Psoas muscle (tissue), 8 donors: ENCODE data around the gene ADM. TPM values are rescaled to one million over a fixed set of nuclear protein-coding genes. Genes with fewer than 3 reads are reported as not detected.

Experiments used
- ATAC-seq, 4 donors: fragments of 200-7000 bp; cut with Tn5 transposase; one replicate each; pipeline ENCODE4 v1.9.1; 2020; ENCODE audit warnings: moderate library complexity in 3 of 4, mild to moderate bottlenecking in 2 of 4
- DNase-seq, 2 donors: peaks; one replicate each; pipeline ENCODE4 v3.0.0-alpha.2; 2020
- H3K27ac ChIP-seq: fragments of 200-600 bp; one replicate; pipeline ENCODE4 v1.8.0; 2022
- H3K27me3 ChIP-seq, 3 donors: fragments of 200-600 bp in 1 of 3; one replicate each; pipeline versions ENCODE4 v1.6.1 to v1.8.0; 2013 to 2022; ENCODE audit warnings: low read length in 2 of 3, mild to moderate bottlenecking in 2 of 3, moderate library complexity in 1 of 3; ENCODE audit not compliant: insufficient read depth in 3 of 3
- H3K36me3 ChIP-seq, 2 donors: fragments of 200-600 bp in 1 of 2; one replicate each; pipeline versions ENCODE4 v1.6.1 to v1.8.0; 2013 to 2022; ENCODE audit warnings: low read depth in 1 of 2, mild to moderate bottlenecking in 1 of 2, moderate library complexity in 1 of 2; ENCODE audit not compliant: insufficient read depth in 1 of 2
- H3K4me1 ChIP-seq: fragments of 200-600 bp; one replicate; pipeline ENCODE4 v1.8.0; 2022
- H3K4me3 ChIP-seq: fragments of 200-600 bp; one replicate; pipeline ENCODE4 v1.8.0; 2022; ENCODE audit warnings: mild to moderate bottlenecking
- H3K9me3 ChIP-seq: fragments of 200-600 bp; one replicate; pipeline ENCODE4 v1.8.0; 2022
- WGBS, 3 donors: extraction: QIAGEN DNeasy Blood & Tissue Kit; methylation state at CpG; one replicate each; pipeline versions ENCODE4 v1.1.6 to v1.1.7; 2013; 5-methylcytosine and 5-hydroxymethylcytosine counted together
- intact Hi-C, 2 donors: fragments of 100-400 bp; cut with DNase I; formaldehyde crosslinking; loops; one replicate each; pipeline versions ENCODE4 v1.11.0 to v1.14.2; 2022
- polyA plus RNA-seq, 3 donors: library from polyadenylated mRNA; stranded (reverse); fragments of 200-250 nt; gene quantifications; one replicate each; pipeline ENCODE4 v1.2.3, GENCODE V29; 2013
- total RNA-seq, 4 donors: library from RNA; stranded (reverse); fragmentation: NEBNext Ultra II Directional in 2 of 4; extraction: Animal tissue kit (Norgen Biotek cat#: 25700) in 2 of 4; gene quantifications; one replicate each; pipeline versions ENCODE4 v1.2.1 to v1.2.4, GENCODE V29; 2021 to 2023
- TF ChIP-seq, protein P1 (sequence below): fragments of 200-600 bp; IDR thresholded peaks from one replicate; pipeline ENCODE4 v1.8.0; 2022; ENCODE audit warnings: antibody characterized with exemption
- donor health status: healthy with polysubstance abuse.
- donor health status: DM: no; HTN: no; CAD: no; lungs with moderate emphysema.
- donor health status: Bipolar disorder and iron deficiency.
- donor health status: healthy.
- donor health status: DM: yes; HTN: yes; CAD: no.
- donor health status: DM: no; HTN: no; CAD: no.
- donor health status: DM: no; HTN: no; CAD: no.
- donor health status: DM: yes; HTN: yes; CAD: no.

The ADM gene
- total and polyA plus RNA-seq, 7 donors, result 11.7 to 73.3 (median 23.1) TPM

DNA sequence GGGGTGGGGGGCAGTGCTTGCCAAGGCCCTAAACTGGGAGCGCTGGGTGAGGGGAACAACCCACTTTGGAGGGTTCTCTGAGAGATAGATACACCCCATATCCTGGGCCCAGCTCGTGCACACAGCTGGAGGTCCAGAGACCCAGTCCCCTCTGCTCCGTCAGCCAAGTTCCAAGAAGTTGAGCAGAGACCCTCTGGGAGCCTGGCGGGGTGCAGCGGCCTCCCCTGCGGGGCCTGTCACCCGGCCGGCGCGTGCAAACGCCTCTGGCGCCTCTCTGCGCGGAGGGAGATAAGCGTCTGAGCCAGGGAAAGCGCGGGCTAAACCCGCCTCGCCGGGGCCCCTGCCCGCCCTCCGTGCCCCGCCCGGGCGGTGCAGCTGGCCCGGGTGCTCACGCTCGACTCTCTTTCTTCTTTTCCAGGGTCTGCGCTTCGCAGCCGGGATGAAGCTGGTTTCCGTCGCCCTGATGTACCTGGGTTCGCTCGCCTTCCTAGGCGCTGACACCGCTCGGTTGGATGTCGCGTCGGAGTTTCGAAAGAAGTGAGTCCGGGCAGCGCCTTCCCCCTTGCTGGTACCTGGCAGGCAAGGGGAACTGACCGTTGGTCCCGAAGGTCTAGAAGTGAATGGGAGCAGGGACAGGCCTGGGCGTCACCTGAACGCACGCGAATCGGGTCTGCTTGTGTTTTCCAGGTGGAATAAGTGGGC is 540 bp downstream of the ADM start:
- DNase-seq, result peak; percentile 32 to 68
- Histone ChIP-seq H3K27me3 (no peaks in the 10 kb centered on the region), H3K4me3 (peak overlapping the region; percentile 84), H3K9me3 (no peaks in the 10 kb centered on the region), H3K27ac (peak overlapping the region; percentile 86), H3K4me1 (peaks cover 30% of the 10 kb centered on the region), H3K36me3 (no peaks in the 10 kb centered on the region)
- WGBS, 3 donors, result 1% methylated on average over 40 to 51 of the region's 51 CpGs
- TF ChIP-seq, protein P1, sequence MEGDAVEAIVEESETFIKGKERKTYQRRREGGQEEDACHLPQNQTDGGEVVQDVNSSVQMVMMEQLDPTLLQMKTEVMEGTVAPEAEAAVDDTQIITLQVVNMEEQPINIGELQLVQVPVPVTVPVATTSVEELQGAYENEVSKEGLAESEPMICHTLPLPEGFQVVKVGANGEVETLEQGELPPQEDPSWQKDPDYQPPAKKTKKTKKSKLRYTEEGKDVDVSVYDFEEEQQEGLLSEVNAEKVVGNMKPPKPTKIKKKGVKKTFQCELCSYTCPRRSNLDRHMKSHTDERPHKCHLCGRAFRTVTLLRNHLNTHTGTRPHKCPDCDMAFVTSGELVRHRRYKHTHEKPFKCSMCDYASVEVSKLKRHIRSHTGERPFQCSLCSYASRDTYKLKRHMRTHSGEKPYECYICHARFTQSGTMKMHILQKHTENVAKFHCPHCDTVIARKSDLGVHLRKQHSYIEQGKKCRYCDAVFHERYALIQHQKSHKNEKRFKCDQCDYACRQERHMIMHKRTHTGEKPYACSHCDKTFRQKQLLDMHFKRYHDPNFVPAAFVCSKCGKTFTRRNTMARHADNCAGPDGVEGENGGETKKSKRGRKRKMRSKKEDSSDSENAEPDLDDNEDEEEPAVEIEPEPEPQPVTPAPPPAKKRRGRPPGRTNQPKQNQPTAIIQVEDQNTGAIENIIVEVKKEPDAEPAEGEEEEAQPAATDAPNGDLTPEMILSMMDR, result no peak
- peak in 1 of 4 donors; percentile 18 for ATAC-seq
- intact Hi-C loops, result loop anchor here (5.0 to 10.0 kb wide), 5 partner anchors 98 to 548 kb away; no protein-coding TSS in a partner anchor

GRCh38 chr11:10305964-10306918 is 1.4 kb downstream of the ADM start:
- Histone ChIP-seq H3K9me3 (no peaks in the 10 kb centered on the region), H3K4me1 (peaks cover 35% of the 10 kb centered on the region), H3K27me3 (no peaks in the 10 kb centered on the region), H3K27ac (peak overlapping the region; percentile 86), H3K36me3 (no peaks in the 10 kb centered on the region), H3K4me3 (peak overlapping the region; percentile 84)
- peak; percentile 31 to 59 for DNase-seq
- intact Hi-C loops, result loop anchor here (2.0 to 10.0 kb wide), 6 partner anchors 97 to 549 kb away; no protein-coding TSS in a partner anchor
- no peak for ATAC-seq
- TF ChIP-seq, protein P1, result no peak
- 15 to 27% (median 25%) methylated on average over 61 to 65 of the region's 65 CpGs for WGBS, 3 donors

- TF ChIP-seq, protein P1, result no peak
- intact Hi-C loops, result loop anchor here (2.0 to 10.0 kb wide), 6 partner anchors 98 to 550 kb away; no protein-coding TSS in a partner anchor
- 50 to 65% (median 52%) methylated on average over 9 of the region's 9 CpGs for WGBS, 3 donors
- peak overlapping the region; percentile 84 for H3K4me3 ChIP-seq
- peaks cover 35% of the 10 kb centered on the region for H3K4me1 ChIP-seq
- H3K36me3 ChIP-seq, result no peaks in the 10 kb centered on the region
- no peak for DNase-seq
- no peaks in the 10 kb centered on the region for H3K9me3 ChIP-seq
- H3K27me3 ChIP-seq, result no peaks in the 10 kb centered on the region
- peak overlapping the region; percentile 86 for H3K27ac ChIP-seq
- ATAC-seq, result no peak
Observed at GRCh38 chr11:10307022-10307399, 2.1 kb downstream of the ADM start.

DNA sequence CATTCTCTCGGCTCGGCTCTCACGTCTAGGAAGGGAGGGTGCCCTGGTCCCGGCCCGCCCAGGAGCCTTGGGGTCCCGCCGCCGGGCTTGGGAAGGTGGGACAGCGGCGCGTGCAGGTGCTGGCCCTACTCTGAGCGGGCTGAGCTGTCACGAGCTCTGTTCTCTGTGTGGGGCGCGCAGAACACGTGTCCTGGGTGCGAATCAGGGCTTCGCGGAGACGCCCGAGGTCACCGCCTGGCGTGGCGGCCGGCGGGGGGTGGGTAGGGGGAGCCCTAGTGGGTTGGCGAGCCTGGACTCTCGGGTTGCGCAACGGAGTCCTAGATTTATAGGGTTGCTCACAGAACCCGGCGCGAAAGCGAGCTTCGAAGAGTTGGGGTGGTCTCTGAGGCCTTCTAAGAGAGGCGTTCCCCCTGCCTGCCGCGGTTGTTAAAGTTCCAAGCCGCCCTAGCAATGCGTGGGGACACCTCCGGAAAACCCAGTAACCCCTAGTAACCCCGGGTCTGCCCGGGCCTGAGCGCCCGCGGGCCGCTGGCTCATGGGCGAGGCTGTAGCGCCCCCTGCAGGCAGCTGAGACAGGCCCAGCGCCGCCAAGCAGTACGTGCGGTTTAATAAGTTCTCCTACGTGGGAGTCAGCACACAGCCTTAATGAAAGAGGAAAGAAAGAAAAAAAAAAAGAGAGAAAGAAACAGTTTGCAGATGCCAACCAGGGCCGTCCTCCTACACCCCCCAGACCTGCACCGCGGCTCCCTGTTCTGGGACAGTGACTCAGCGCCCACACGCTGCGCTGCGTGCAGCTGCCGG is 2.7 kb downstream of the ADM start:
- intact Hi-C loops, result loop anchor here (2.0 to 10.0 kb wide), 6 partner anchors 99 to 550 kb away; no protein-coding TSS in a partner anchor
- peak; percentile 87 to 94 for DNase-seq
- Histone ChIP-seq H3K27ac (peak overlapping the region; percentile 86), H3K9me3 (no peaks in the 10 kb centered on the region), H3K27me3 (no peaks in the 10 kb centered on the region), H3K4me3 (peak overlapping the region; percentile 84), H3K36me3 (no peaks in the 10 kb centered on the region), H3K4me1 (peaks cover 35% of the 10 kb centered on the region)
- ATAC-seq, result peak; percentile 73 to 77 (median 74)
- WGBS, 3 donors, result 7 to 18% (median 7%) methylated on average over 55 to 62 of the region's 62 CpGs
- TF ChIP-seq, protein P1, result peak; percentile 99
